Fibroblast of skin of scalp (primary cell): ENCODE results near the gene SLC2A5. TPM values are rescaled to one million over a fixed set of nuclear protein-coding genes. Genes with fewer than 3 reads are reported as not detected.
"Not testable (repeated sequence)": the region's sequence is repeated elsewhere in the genome, so short reads cannot be mapped to it uniquely, and the experiment has no call there.

Experiments
- DNase-seq: peaks from one replicate; pipeline ENCODE4 v3.0.0-alpha.2; 2013
- polyA plus RNA-seq, 2 experiments: library from polyadenylated mRNA; unstranded; fragments of 120-200 nt; gene quantifications; one replicate each; pipeline ENCODE4 v1.2.1, GENCODE V29; 2013; ENCODE audit not compliant: insufficient read length in 2 of 2

The SLC2A5 gene
- 0.39 TPM for polyA plus RNA-seq (2013, experiment 1 of 2; ENCODE audit: insufficient read length)
- 0.65 TPM for polyA plus RNA-seq (2013, experiment 2 of 2; ENCODE audit: insufficient read length)

GRCh38 chr1:9069326-9070100 lies at the start of gene SLC2A5:
TSS of gene SLC2A5 (minus strand) at chr1:9069635. CDS start at chr1:9069536, 99 bp downstream.
- DNase-seq, result no peak

DNA sequence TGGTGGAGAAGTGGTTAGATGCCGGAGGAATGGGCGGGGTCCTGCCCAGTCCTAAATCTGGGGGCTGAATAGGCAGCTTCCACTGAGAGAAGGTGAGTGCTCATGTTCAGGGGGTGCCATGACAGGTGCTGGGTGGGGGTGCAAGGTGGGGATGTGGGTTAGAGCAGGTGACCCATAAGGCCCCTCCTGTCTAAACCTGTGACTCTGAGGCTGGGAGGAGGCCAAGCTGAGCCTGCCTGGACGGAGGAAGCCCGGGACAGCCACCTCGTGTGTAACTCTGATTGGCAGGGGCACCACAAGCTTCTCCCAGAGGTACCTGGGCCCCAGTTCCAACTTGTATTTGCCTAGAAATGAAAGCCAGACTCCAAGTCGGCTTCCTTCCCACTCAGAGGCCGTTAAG lies 48.8 kb upstream of the SLC2A5 start:
- no peak for DNase-seq

DNA sequence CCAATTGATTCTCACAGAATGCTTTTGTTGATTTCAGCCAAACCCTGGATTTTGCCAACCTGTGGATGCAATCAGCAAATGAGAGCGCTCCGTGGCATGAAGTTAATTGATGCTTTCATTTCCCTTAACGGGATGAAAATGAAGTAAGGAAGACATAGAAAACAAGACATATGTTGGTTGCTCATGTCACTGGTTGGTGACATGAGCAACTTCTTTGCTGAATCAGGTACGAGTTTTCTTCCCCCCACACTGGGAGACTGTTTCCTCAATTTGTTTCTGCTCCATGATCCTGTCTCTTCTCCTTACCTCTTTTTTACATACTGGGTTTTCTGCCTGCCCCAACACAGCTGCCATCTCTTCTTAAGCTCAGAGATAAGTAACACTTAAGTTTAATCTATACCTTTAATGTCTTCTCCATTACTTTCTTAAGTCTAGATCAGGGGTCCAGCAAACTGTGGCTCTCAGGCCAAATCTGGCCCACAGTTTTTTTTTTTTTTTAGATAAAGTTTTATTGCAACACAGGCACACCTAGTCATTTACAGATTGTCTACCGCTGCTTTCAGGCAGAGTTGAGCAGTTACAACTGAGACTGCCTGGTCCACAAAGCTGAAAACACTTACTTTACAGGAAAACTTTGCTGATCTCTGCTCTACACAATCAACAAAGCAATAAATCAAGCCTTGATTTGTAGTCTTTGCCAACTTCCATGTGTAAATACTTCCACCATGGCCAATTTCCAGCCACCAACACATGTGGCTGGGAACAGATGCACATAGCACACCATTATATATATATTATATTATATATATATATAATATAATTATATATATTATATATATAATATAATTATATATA lies 46.1 kb upstream of the SLC2A5 start:
- no peak for DNase-seq

DNA sequence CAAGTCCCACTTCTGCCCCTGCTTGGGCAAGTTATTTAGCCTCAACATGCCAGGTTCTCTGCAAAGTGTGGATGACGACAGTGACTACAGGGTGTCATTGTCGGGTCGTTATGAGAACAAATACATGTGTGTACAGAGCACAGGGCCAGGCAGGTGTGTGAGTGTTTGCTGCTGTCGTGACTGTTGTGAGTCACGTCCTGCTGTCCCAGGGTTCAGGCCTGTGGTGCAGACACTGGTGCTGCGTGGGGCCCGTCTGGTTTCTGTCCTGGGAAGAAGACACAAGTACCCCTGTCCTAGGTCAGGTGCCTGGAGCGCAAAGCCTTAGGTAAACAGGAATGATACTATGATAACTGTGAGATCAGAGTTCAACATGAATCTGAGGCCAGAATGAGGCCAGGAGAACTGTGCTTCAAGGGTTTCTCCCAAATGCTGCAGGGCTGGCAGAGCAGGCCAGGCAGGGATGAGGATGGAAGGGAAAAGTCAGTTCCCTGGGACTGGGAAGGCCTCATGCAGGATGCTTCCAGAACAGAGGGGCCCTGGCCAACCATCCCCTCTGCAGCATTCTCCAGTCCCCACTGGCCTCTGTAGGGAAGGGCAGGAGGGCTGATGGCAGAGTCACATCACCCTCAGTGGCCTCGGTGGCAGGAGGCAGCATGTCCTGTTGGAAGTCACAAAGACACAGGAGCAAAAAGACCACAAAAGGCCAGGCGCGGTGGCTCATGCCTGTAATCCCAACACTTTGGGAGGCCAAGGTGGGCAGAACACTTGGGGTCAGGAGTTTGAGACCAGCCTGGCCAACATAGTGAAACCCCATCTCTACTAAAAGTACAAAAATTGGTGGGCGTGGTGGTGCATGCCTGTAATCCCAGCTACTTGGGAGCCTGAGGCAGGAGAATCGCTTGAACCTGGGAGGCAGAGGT lies 43.8 kb upstream of the SLC2A5 start:
- no peak for DNase-seq

DNA sequence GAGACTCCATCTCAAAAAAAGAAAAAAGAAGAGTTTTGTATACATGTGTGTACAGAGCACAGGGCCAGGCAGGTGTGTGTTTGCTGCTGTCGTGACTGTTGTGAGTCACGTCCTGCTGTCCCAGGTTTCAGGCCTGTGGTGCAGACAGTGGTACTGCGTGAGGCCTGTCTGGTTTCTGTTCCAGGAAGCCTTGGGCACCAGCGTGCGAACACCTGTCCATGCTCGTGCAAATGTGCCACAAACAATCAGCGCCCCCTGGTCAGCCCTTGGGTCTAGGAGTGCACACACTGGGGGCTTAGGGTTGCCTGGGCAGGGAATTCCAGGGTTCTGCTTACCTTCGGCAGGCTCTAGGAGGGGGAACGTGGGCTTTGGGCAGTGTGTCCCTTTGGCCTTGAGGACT lies 42.5 kb upstream of the SLC2A5 start:
- no peak for DNase-seq

GRCh38 chr1:9111357-9111691 lies 41.9 kb upstream of the SLC2A5 start:
- DNase-seq, result no peak

DNA sequence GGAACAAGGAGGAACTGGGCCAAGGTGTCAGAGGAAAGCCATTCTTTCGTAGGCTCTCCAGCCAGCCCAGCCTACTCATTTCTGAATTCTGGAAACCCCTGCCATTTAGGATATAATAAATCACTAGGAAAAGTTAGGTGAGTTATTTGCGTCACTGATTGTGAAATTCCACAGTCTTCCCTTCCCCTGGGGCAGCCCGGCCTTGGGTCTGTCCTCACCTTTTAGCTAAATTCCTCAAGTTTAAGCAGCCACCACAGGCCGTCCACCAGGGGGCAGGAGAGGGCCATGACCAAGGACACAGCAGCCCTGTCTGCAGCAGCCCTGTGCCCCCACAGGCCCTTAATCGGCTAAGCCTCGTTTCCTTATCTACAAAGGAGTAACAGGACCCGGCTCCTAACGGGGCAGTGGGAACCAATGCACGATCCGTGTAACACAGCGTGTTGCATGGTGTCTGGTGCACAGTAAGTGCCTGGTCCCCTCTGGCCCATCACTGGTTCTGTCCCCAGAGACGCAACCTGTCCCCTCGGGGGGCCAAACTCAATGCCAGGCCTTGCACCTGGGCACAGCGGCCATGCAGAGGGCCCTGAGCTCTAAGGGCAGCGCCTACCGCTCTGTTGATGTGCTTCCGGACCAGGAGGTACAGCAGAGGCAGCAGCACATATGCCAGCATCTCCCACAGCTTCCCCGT lies 41.4 kb upstream of the SLC2A5 start:
- peak; percentile 82 for DNase-seq

GRCh38 chr1:9108056-9108665 lies 38.7 kb upstream of the SLC2A5 start:
- DNase-seq, result no peak

DNA sequence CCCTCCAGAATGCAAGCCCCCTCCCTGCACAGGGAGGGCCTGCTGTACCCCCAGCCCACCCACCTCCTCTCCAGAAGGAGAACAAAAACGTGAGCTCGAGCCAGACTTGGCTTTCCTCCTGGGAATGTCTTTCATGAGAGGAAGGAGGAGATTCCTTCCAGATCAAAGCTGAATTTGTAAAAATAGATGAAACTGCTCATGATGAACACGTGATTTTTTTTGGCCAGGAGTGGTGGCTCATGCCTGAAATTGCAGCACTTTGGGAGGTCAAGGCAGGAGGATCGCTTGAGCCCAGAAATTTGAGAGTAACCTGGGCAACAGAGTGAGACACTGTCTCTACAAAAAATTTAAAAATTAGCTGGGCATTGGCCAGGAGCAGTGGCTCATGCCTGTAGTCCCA lies 37.7 kb upstream of the SLC2A5 start:
- DNase-seq, result no peak

DNA sequence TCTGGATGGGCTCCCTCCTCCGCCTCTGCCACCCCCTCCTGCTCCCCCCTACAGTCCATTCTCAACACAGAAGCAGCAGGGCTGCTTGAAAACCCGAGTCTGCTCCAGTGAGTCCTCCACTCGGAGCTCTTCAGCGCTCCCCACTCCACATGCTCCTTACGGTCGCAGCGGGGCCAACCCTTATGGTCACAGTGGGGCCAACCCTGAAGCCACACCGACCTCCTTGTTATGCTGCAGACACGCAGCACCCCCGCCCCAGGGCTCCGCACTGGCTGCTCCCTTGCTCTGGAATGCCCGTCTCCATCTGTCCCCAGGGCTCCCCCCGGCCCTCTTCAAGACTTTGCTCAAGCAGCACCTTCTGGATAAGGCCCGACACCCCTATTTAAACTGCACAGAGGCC lies 36.9 kb upstream of the SLC2A5 start:
- no peak for DNase-seq

- no peak for DNase-seq
Measured at GRCh38 chr1:9105336-9105867, 36.0 kb upstream of the SLC2A5 start.

- peak; percentile 69 for DNase-seq
Measured at GRCh38 chr1:9101510-9102146, 32.2 kb upstream of the SLC2A5 start.

DNA sequence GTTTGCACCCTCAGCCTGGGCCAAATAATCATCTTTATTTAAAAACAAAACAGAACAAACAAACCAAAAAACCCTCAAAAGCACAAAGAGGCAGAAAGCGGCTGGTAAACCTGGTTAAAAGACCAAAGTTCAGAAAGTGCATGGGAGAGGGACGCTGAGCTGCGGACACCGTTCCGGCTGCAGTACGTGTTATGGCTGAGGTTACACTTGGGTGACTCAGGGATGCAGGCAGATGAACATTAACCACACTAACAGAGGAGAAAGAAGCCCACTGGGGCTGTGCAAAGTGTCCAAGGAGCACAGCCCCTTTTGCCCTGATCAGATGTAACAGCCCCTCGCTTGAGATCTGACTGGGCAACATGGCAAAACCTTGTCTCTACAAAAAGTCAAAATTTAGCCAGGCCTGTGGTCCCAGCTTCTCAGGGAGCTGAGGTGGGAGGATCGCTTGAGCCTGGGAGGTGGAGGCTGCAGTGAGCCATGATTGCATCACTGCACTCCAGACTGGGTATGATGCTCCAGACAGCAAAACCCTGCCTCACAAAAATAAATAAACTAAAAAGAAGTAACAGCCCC lies 31.1 kb upstream of the SLC2A5 start:
- no peak for DNase-seq

- no peak for DNase-seq
Measured at GRCh38 chr1:9099555-9099954, 30.1 kb upstream of the SLC2A5 start.

DNA sequence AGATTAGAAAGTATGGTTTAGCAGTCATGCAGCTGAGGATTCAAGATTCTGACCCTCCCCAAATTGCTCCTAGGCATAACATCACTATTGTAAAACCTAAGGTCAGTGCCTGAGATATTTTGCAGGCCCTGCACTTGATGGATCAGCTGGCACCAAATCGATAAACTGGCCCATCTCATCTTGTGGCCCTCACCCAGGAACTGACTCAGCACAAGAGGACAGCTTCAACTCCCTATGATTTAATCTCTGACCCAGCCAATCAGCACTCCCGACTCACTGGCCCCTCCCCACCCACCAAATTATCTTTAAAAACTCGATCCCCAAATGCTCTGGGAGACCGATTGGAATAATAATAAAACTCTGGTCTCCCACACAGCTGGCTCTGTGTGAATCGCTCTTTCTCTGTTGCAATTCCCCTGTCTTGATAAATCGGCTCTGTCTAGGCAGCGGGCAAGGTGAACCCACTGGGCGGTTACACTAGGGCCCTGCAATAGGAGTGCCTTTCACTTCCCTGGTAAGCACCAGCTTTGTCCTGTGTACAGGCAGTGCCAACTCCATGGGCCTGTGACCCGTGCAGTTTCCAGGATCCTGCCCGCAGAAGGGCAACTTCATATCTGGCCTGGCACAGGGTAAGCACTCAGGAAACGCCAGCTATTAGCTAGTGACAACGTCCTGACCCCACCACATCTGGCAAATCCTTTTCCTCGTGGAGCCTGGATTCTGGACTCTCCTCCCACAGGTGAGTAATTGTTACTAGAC lies 28.7 kb upstream of the SLC2A5 start:
- no peak for DNase-seq

DNA sequence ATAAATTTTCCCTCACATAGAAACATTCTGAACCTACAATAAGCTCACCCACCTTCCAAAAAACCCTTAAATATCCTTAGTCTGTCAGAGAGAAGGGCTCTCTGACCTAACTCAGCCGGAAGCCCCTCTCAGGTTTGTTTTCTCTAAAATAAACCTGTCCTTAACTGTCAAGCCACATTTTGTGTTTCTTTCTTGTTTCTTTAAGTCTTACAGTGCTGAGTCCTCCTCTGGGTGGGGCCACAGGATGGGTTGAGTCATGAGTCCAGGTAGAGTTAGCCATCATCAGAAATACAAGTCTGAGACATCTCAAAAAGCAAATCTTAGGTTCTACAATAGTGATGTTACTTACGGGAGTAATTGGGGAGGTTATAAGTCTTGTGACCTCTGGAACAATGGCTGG lies 26.4 kb upstream of the SLC2A5 start:
- no peak for DNase-seq

GRCh38 chr1:9093996-9094595 lies 24.7 kb upstream of the SLC2A5 start:
- not testable (repeated sequence) for DNase-seq

- DNase-seq, result no peak
Measured at GRCh38 chr1:9093581-9093980, 24.1 kb upstream of the SLC2A5 start.

DNA sequence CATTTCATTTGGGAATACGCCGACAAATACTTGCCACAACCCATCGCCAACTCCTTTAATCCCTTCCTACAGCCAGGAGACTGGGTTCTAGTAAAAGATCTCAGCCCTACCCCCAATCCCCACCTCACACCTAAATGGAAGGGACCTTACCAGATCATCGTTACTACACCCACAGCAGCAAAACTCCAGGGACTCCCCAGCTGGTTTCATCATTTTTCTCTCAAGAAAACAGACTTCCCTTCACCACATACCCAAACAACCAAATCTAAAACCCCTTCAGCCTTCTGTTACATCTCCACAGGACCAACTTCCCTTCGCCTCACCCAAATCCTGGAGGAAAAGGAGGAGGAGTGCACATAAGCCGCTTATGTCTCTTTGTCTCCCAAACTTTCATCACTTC lies 23.7 kb upstream of the SLC2A5 start:
- DNase-seq, result no peak
